ENCODE data around the gene PHF3.

GRCh38 chr6:63685446-63686379 is 50.1 kb downstream of the PHF3 start:
- no peak for TF ChIP-seq EZH2 (IDR thresholded peaks at IDR 0.05; ENCODE audit: insufficient read depth, poor library complexity, severe bottlenecking)
- TF ChIP-seq EZH2phosphoT487 (IDR thresholded peaks at IDR 0.05; ENCODE audit: insufficient read depth, low read depth) = no peak
